ENCODE data around the gene SELL.

- TF ChIP-seq CTCF (optimal IDR thresholded peaks at IDR 0.05 in 1 of 3, IDR thresholded peaks at IDR 0.05 in 1 of 3, conservative IDR thresholded peaks at IDR 0.05 in 1 of 3; ENCODE audit: extremely low read depth in 1 of 3, insufficient read depth in 2 of 3, low read length in 3 of 3) = no peak
- no peak for TF ChIP-seq EZH2 (IDR thresholded peaks at IDR 0.05; ENCODE audit: low read length)
These were observed 11.7 kb downstream of the SELL start for GRCh38 chr1:169699707-169700106.

Data from keratinocyte (primary cell).